Vagina (tissue), 2 donors: ENCODE data around the gene FCMR. TPM values are rescaled to one million over a fixed set of nuclear protein-coding genes. Genes with fewer than 3 reads are reported as not detected.

Source experiments
- DNase-seq, 2 donors: peaks; one replicate each; pipeline ENCODE4 v3.0.0-alpha.2; 2017; ENCODE audit errors: extremely low spot score in 2 of 2
- H3K27ac ChIP-seq: fragments of 200-600 bp; sonication (generic); one replicate; pipeline ENCODE4 v1.5.1; 2019
- H3K27me3 ChIP-seq: fragments of 200-600 bp; sonication (generic); one replicate; pipeline ENCODE4 v1.5.1; 2019
- H3K36me3 ChIP-seq, 2 donors: fragments of 200-600 bp; sonication (generic); one replicate each; pipeline ENCODE4 v1.5.1; 2017 to 2019
- H3K4me1 ChIP-seq: fragments of 200-600 bp; sonication (generic); one replicate; pipeline ENCODE4 v1.5.1; 2019
- H3K4me3 ChIP-seq, 2 donors: fragments of 200-600 bp; sonication (generic); 1 replicate in 1 of 2; 2 replicates in 1 of 2; pipeline ENCODE4 v1.5.1; 2016 to 2019
- H3K9me3 ChIP-seq: fragments of 200-600 bp; sonication (generic); one replicate; pipeline ENCODE4 v1.5.1; 2019
- CTCF ChIP-seq, 3 experiments: fragments of 450-650 bp in 2 of 3; fragments of 200-600 bp in 1 of 3; sonication (generic) in 1 of 3; IDR thresholded peaks; one replicate each; pipeline ENCODE4 v1.5.1; 2017 to 2019; ENCODE audit warnings: antibody characterized with exemption in 3 of 3, mild to moderate bottlenecking in 2 of 3, moderate library complexity in 2 of 3
- POLR2A ChIP-seq, 2 donors: fragments of 450-650 bp; IDR thresholded peaks; one replicate each; pipeline ENCODE4 v1.6.1; 2017; ENCODE audit warnings: antibody characterized with exemption in 2 of 2, mild to moderate bottlenecking in 2 of 2, moderate library complexity in 2 of 2
- POLR2AphosphoS5 ChIP-seq, 2 donors: sonication (generic); formaldehyde crosslinking; IDR thresholded peaks; one replicate each; pipeline ENCODE4 v1.9.0; 2017; ENCODE audit warnings: antibody characterized with exemption in 2 of 2, mild to moderate bottlenecking in 2 of 2, low read depth in 1 of 2; ENCODE audit not compliant: insufficient read depth in 1 of 2
- intact Hi-C: fragments of 100-400 bp; cut with DNase I; formaldehyde crosslinking; loops from one replicate; pipeline ENCODE4 v1.15.1; 2023
- total RNA-seq: library from RNA; depleted of rRNA; stranded (reverse); fragments of >200 nt; gene quantifications from one replicate; pipeline ENCODE4 v1.2.3, GENCODE V29; 2016

Gene FCMR
- total RNA-seq, 1 donor from 2014 or later: 12.3 TPM

GRCh38 chr1:206955476-206956451 is 34.0 kb upstream of the FCMR start:
- Histone ChIP-seq H3K4me3 (no peak overlapping the region), H3K9me3 (no peaks in the 10 kb centered on the region), H3K27me3 (no peaks in the 10 kb centered on the region), H3K4me1 (peaks cover 9% of the 10 kb centered on the region), H3K36me3 (no peaks in the 10 kb centered on the region), H3K27ac (no peak overlapping the region)
- intact Hi-C loops: no loop called here
- DNase-seq: no peak
- TF ChIP-seq CTCF (IDR thresholded peaks at IDR 0.05) (no peak), POLR2A (IDR thresholded peaks at IDR 0.05) (no peak), POLR2AphosphoS5 (IDR thresholded peaks at IDR 0.05; ENCODE audit: insufficient read depth in 1 of 2, low read depth in 1 of 2) (no peak)

- Histone ChIP-seq H3K36me3 (no peaks in the 10 kb centered on the region), H3K27me3 (no peaks in the 10 kb centered on the region), H3K27ac (no peak overlapping the region), H3K9me3 (no peaks in the 10 kb centered on the region), H3K4me3 (no peak overlapping the region), H3K4me1 (peaks cover 9% of the 10 kb centered on the region)
- DNase-seq: no peak
- TF ChIP-seq POLR2AphosphoS5 (IDR thresholded peaks at IDR 0.05; ENCODE audit: insufficient read depth in 1 of 2, low read depth in 1 of 2) (no peak), POLR2A (IDR thresholded peaks at IDR 0.05) (no peak), CTCF (IDR thresholded peaks at IDR 0.05) (no peak)
- intact Hi-C loops: no loop called here
Observed at GRCh38 chr1:206954459-206955342, 33.0 kb upstream of the FCMR start.

- Histone ChIP-seq H3K36me3 (no peaks in the 10 kb centered on the region), H3K4me3 (no peak overlapping the region), H3K27ac (no peak overlapping the region), H3K27me3 (no peaks in the 10 kb centered on the region), H3K9me3 (no peaks in the 10 kb centered on the region), H3K4me1 (peaks cover 9% of the 10 kb centered on the region)
- intact Hi-C loops: no loop called here
- TF ChIP-seq POLR2A (IDR thresholded peaks at IDR 0.05) (no peak), POLR2AphosphoS5 (IDR thresholded peaks at IDR 0.05; ENCODE audit: insufficient read depth in 1 of 2, low read depth in 1 of 2) (no peak), CTCF (IDR thresholded peaks at IDR 0.05) (no peak)
- DNase-seq: no peak
Observed at GRCh38 chr1:206953626-206954025, 31.9 kb upstream of the FCMR start.

GRCh38 chr1:206953126-206953525 is 31.4 kb upstream of the FCMR start:
- TF ChIP-seq POLR2AphosphoS5 (IDR thresholded peaks at IDR 0.05; ENCODE audit: insufficient read depth in 1 of 2, low read depth in 1 of 2) (no peak), CTCF (IDR thresholded peaks at IDR 0.05) (no peak), POLR2A (IDR thresholded peaks at IDR 0.05) (no peak)
- H3K27ac ChIP-seq: no peak overlapping the region
- intact Hi-C loops: no loop called here

More at GRCh38 chr1:206953126-206953525, 31.4 kb upstream of the FCMR start:
- Histone ChIP-seq H3K4me1 (peaks cover 9% of the 10 kb centered on the region), H3K9me3 (no peaks in the 10 kb centered on the region), H3K4me3 (no peak overlapping the region), H3K27me3 (no peaks in the 10 kb centered on the region), H3K36me3 (no peaks in the 10 kb centered on the region)
- DNase-seq: no peak
